ENCODE measurements around the gene INPP4B.
"Not testable (repeated sequence)": the region's sequence is repeated elsewhere in the genome, so short reads cannot be mapped to it uniquely, and the experiment has no call there.

Gene INPP4B

DNA sequence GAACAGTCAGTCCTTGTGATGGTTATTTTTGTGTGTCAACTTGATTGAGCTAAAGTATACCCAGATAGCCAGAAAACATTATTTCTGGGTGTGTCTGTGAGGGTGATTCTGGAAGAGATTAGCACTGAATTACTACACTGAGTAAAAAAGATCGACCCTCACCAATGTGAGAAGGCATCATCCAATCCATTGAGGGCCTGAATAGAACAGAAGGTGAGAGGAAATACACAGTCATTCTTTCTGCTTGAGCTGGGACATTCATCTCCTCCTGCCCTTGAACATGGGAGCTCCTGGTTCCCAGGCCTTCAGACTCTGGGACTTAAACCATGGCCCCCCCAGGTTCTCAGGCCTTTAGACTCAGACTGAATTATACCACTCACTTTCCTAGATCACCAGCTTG, 22.3 kb downstream of the INPP4B start:
- no peak for DNase-seq

DNA sequence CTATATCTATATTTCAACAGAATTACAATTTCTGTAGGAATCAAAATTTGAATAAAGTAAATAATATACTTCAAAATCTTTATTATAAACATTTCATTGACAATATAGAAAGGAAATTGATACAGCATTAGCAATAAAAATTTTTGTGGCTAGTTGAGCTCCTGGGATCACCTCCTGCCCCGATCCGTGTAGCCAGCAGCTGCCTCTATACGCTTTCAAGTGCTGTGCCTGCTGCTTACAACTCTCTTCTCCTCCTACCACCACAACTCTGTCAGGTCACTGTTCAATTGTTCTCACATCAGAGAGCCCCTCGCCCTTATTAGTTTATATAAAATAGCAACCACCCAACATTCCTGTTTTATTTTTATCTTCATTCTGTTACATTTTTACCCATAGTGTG, 27.6 kb downstream of the INPP4B start:
- no peak for DNase-seq

DNA sequence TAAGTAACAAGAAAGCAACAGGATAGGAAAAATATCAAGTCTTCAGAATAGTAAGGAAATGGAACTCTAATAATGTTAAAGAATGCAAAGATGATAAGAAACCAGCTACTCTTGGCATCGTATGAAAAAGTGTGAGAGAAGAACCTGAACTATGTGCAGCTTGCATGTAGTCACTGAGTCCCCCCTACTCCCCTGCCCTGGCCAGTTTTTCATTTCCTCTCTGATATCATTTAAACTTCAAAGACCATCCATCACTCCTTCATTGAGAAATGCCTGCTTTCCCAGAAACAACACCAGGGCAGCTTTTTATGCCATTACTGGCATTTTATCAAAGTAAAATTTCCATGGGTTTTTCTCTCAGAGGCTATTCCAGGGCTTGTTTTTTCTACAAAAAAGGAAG, 28.1 kb downstream of the INPP4B start:
- no peak for DNase-seq

DNA sequence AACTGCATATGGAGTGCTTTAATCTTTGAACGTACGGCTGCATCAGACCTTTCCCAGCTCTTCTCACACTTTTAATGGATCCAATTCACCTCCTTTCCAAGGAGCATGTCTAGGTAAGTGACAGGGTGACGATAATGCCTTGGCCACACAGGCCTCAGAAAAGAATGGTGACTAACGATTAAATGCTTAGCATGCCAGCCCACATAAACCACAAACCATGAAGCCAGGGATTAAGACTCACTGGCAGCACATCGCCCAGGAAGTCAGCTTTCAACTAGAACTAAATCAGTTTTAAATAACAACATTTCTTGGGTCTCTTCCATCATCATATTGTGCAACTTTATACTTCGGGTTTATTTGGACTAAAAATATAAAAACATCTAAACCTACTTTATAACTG, 28.7 kb downstream of the INPP4B start:
- peak; percentile 61 for DNase-seq

DNA sequence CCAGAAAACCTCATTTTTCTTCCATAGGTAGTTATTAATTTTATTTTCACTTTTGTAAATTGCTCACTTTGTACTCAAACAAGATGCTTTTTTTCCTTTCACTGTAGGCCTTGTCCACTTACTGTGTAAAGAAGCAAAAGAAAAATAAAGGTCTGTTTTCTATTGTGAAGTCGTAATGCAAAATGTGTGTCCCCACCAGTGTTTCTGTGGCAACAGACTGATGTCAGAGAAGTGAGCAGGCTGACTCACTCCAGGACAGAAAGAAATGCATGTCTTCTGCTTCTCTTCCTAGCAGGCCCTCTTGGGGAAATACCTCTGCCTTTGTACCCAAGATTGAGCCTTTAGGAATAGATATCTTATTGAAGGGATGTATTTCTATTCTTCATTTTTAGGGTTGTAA, 30.3 kb downstream of the INPP4B start:
- DNase-seq: peak; percentile 72

DNA sequence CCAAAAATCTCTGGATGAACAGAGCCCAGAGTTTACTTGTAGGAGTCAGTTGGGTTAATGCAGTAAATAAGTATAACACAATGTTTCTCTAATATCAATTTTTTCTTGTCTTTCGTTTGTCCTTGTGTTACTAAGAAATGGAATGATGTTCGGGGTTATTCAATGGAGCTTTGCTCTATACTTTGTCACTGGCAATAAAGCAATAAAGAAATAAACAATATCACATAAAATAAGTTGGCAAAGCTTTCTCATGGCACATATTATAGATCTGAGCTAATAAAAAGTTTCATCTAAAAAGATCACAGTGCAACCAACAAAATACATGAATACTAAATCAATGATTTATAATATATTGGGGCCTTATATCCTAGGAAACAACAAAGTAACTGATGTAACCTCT, 32.7 kb downstream of the INPP4B start:
- no peak for DNase-seq

DNA sequence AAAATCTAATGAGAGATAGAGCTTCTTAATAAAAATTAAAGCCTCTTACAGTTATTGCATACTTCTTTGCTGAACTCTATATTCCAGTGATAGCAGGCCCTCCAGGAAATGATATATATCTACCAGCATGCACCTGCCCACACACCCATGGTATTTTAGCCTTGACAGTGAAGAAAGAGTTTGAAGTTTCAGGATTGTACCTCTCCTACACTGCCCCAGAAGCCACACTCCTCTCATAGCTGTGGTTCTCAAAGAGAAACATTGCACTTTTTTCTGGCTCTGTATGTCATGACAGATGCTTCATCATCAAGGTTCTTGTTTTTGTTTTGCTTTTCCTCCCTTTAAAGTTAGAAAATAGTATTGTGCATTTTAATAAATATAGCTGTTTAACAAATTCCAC, 34.0 kb downstream of the INPP4B start:
- no peak for DNase-seq

DNA sequence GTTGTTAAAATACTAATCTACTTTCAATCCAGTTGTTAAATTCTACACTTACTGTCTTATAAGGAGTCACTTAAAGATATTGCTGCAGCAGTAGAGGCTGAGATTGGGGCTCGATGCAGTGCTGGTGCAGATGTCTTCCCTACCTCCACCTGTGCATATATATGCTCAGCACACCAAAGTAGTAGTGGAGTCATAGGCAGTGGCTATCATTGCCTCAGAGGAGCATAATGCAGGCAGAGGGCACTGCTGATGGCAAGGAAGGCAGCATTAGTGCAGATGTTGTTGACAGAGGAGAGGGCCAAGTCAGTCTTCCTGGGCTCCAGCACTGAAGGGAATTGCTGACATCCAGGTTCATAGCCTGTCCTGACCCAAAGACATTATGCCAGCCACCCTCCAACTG, 35.1 kb downstream of the INPP4B start:
- DNase-seq: no peak

DNA sequence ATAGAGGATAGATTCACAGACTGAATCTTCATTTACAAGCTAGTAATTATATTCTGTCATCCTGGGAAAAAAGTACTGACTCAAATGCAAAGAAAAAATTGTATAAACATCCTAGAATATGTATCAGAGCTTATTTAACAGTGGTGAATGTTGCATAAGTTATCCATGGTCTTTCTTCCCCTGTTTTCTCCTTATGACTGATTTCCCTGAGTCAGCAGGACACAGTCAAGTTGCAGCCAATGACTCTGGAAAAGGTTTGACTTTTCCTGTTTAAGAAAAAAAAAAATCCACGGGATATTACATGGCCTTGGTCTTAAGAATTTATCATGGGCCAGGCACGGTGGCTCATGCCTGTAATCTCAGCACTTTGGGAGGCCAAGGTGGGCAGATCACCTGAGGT, 36.5 kb downstream of the INPP4B start:
- DNase-seq: no peak

DNA sequence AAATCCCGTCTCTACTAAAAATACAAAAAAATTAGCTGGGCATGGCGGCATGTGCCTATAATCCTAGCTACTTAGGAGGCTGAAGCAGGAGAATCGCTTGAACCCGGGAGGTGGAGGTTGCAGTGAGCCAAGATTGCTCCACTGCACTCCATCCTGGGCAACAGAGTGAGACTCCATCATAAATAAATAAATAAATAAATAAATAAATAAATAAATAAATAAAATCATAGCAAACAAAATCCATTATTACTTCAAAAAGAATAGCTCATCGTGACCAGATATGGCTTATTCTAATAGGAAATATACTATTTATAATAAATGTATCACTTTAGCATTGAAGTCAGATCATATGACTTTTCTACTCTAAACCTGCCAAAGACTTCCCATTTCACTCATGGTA, 42.2 kb downstream of the INPP4B start:
- DNase-seq: not testable (repeated sequence)

DNA sequence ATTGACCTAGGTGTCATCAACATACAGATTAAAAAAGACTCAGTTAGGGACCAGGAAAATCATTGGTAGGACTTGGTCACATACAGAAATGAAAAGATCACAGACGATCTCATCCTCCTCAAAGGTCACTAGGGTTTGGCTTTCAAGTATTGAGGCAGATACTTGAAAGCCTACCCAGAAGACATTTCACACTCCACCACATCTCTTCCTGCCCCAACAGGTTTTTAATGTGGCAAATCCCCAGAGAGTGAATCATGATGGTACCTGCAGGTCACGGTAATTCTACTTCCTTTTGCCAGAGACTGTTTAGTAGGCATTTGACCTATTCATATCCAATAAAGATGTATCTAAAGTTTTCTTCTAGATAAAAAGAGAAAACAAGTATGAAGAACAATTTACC, 44.1 kb downstream of the INPP4B start:
- DNase-seq: no peak

DNA sequence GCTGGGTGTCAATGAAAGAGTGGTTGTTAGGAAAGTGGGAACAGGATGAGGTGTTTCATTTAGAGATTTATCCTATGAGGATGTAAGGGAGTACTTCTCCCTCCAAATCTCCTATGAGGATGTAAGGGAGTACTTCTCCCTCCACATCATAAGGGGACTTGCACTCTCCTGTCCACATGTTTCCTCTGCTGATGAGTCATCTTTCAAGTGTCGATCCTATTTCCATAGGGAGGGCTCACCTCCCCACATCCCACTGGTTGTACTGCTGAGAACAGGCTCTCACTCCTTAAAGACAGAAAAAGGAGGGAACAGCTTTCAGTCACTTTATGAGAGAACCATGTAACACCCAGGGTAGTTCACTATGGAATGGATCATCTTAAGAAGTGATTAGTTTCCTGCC, 65.0 kb downstream of the INPP4B start:
- DNase-seq: no peak

DNA sequence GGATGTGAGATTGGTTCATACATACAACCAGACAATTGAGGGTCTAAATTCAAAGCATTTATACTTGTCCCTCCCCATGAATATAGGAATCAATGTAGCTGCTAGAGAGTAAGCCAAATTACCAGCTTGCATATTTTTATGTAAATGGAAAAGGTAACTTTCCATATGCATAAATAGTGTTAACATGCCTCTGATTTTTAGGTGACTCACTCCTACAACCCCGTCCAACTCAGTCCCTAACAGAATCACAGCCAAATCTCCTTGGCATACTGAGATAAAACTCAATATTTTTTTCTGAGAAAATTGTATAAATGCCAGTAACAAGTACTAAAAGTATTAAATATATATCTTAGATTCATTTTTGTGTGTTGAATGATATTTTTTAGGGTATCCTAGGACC, 67.2 kb downstream of the INPP4B start:
- no peak for DNase-seq

DNA sequence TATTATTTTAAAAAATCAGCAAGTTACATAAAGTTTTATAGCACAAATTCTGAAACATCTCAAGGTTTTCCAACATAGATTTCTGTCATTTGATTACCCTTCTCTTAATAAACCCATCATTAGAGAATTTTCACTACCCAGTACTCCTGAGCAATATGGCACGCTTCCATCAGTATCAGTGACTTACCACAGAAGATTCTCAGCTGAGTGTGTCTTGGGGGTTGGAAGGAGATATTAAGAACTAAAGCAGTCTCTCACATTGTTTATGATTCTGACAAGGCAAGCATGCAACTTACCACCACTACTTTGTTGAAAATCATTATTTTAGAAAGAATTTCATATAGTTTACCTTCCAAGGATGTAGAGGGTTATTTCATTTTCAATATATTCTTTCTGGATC, 67.7 kb downstream of the INPP4B start:
- no peak for DNase-seq

DNA sequence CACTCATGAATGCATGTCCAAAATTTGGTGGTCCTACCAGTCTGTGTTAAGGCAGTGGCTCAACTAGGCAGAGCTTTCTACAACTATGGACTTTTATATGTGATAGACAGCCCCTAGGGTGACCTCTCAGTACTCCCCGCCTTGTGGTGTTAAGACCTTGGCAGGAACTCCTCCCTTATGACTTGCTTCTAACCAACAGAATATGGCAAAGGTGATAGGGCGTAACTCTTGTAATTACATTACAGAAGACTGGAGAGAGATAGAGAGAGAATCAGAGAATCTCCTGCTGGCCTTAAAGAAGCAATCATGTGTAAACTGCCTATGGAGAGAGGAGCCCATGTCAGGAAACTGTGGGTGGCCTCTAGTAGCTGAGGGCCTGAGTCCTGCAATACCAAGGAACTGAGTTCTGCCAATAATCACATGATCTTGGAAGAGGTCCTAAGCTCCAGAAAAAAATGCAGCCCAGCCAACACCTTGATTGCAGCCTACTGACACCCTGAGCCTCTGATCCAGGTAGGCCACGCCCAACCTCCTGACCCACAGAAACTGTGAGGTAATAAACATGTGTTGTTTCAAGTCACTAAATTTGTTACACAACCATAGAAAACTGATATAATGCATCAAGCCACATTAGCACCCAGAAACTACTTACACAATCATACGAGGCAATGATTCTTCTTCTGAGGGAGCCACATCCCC, 68.9 kb downstream of the INPP4B start:
- DNase-seq: no peak

DNA sequence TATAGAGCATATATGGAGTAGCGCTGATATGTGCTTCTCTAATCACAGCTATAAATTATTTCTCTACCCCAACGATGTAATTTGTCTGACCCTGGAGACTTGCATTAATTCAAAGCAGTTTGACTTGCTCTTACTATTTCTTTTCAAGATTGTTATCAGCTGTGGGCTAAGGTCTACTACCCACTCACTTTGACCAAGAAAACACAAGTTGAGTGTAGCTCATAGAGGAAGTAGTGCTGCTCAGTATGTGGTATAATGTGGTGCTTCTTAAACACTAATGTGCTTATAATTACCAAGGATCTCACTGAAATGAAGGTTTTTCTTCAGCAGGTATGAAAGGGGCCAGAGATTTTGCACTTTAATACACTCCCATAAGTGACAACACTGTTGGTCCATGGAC, 70.1 kb downstream of the INPP4B start:
- no peak for DNase-seq

DNA sequence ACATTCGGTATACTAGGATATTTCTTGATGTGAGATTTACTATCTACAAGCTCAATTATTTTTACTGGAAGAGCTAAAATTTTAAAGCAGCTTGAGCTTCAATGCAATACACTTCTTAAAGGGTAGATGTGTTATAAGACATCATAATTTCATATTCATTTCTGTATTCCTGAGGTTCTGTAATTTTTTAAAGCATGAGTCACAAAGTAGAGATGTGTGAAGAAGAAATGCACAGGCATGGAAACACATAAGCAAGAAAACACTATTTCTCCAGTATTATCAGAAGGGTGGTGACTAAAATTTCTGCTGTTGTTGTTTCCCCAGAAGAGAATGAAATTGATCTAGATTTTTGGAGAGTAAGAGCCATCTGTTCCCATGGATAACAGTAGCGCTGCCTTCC, 72.6 kb downstream of the INPP4B start:
- DNase-seq: no peak

DNA sequence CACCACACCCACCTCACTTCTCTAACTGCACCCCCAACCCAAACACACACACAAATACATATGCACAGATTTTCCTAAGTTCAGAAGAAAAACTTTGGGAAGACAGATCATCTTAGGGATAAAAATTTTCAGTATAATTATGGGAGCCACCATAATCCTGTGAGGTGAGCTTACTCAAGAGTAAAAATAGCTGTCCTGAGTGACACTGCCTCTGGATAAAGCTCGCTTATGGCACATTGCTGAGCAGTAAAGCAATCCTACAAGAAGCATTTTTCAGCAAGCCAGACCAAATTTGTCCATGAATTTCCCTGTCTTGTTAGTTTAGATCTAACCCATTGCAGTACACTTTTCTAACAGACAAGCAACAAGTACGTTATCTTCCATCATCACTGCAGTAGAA, 83.8 kb downstream of the INPP4B start:
- no peak for DNase-seq

DNA sequence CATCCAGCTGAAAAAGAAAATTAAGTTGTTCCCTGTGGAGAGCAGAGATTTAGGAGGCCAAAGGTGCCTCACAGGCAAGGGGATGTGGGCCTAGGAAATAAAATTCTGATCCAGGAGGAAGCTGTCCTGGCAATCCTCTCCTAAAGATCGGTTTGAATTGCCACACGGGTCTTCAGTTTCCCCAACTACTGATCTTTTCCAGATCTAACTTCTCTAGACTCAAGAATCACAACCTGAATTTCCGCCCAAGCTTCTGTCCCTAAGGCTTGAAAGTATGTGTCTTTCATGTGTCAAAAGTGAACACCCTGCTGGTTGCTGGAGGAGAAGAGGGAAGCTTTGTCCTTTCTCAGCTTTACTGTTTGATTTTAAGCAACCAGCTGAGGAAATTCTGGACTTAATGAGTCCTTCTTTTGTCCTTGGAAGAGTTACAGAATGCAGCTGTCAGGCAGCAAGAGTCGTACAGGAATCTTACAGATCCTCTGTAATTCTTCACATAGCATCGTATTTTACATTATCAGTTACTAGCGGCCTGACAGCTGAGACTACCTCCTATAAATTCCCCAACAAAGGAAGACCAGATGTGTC, 93.8 kb downstream of the INPP4B start:
- DNase-seq: no peak

DNA sequence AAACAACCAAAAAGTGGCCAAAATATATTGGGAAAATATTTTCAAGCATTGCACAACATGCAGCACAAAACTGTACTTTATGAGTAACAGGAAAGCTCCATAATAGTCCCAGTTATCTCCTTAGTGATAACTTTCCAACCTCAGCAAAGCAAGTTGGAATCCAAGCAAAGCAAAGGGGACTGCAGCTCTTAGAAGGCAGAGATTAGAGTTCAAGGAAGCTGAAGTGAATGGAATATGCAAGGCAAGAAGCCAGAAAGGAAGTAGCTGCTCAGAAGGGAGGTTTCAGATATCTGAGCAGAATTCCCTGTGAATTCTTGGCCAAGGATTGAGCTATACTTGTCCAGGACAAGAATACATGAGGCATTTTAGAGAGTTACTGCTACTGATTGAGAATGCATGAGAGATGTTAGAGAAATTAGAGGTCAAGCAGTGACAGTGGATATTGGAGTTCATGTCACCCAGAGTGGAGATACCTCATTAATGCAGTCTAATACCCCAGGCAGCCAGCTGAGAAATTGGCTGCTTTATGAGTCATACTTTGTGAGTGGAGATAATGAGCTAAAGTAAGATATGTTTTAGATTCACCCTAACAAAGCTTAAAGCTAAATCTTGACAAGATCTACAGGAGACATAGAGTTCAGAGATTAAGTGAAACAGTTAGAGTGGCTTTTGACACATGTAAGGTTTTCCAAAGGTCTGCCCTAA, 102.8 kb downstream of the INPP4B start:
- no peak for DNase-seq

DNA sequence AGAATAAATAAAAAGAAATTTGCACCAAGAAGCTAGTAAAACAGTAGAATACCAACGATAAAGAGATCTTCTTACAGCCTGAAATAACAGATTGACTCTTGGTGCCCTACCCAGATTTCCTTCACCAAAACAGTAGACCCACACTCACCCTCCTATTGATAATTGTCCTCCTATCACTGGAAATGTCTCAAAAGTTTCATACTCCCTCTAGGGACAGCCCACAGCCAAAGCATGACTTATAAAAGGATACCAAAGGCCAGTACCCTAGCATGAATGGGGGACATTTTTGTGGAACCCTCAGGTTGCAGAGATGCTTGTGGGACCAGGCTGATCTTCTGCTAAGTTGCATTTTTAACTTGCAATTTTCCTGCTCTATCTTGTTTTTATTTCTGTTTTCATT, 104.1 kb downstream of the INPP4B start:
- DNase-seq: peak; percentile 3

DNA sequence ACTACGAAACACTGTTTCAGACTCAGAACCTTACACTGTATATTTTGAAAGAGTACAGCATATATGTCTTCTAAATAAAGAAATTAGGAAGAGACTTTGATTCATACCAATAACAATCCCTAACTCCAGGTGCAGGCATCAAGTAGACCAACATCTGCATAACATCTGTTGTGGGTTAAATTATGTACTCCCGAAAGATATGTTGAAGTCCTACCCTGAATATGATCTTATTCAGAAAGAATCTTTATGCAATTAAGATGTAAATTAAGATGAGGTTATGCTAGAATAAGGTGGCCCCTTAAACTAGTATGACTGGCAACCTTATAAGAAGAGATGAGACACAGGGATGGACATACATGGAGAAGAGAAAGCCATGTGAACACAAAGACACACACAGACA, 117.9 kb downstream of the INPP4B start:
- DNase-seq: no peak

DNA sequence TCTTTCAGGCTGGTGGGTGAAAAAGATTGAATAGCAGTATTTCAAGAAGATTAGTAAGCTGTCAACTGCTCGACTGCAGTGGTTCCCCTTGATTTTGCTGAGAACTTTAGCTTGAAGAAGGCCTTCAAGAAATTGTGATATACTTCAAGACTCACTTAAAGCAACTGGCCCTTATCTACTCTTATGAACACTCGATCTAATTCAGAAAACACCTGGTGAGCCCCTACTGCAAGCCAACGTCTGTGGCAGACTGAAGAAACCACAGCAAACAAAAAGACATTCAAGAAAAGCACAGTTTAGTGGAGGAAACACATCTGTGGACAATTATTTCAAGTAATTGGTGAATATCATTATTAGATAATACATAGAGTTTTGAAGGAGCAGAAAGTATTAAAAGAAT, 119.0 kb downstream of the INPP4B start:
- DNase-seq: no peak

DNA sequence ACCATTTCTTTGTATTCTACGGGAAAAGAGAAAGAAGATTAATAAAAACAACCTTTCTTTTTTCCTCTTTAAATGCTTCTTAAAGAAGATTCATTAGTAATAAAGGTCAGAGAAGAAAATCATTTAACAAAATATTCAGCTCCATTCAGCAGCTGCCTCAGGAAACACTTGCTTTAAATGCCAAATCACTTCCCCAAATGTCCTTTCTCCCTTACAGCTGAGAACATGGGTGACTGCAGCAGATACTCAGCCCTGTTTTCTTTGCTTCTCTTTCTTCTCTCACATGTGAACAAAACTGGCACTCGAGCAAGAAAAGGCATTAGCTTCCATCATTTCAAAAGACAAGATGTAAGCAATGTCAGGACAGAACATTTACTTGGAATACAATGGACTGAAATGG, 120.2 kb downstream of the INPP4B start:
- DNase-seq: no peak

DNA sequence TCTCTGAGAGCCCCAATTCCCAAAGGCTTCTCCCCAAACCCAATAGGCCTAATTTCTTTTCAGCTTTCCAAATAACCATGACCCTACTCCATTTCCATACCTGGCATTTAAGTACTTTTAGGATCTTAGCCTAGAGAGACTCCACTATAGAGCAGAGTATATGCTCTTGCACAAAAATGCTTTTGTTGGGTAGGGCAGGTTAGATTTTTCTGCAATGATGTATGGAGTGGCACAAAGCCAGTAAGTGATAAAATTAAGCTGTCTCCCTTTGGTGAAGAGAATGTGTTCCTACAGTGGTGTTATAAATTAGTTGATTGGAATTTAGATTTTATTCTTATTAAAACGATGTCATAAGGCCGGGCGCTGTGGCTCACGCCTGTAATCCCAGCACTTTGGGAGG, 124.9 kb downstream of the INPP4B start:
- no peak for DNase-seq

All from activated CD4-positive, alpha-beta T cell treated with anti-CD3 and anti-CD28 coated beads, Interleukin-2, amount 50 U/mL, for 16 hours (primary cell).